Body of pancreas (tissue), 4 donors: Measurements from ENCODE around the gene ELF1. TPM values are rescaled to one million over a fixed set of nuclear protein-coding genes. Genes with fewer than 3 reads are reported as not detected.

Experiments
- ATAC-seq: fragments of 150-250 bp; one replicate; pipeline ENCODE4 v1.9.1; 2016
- DNase-seq, 4 donors: peaks; one replicate each; pipeline ENCODE4 v3.0.0-alpha.2; 2019
- H3K27ac ChIP-seq, 4 donors: fragments of 200-600 bp; sonication (generic); 1 replicate in 3 of 4; 2 replicates in 1 of 4; pipeline versions ENCODE4 v1.5.1 to v1.6.1; 2016 to 2019; ENCODE audit warnings: mild to moderate bottlenecking in 1 of 4, mixed read lengths in 1 of 4, moderate library complexity in 1 of 4
- H3K27me3 ChIP-seq, 2 donors: fragments of 200-600 bp; sonication (generic); one replicate each; pipeline ENCODE4 v1.6.0; 2016; ENCODE audit warnings: mild to moderate bottlenecking in 1 of 2
- H3K36me3 ChIP-seq, 2 donors: fragments of 200-600 bp; sonication (generic); replicated peaks in 1 of 2; 2 replicates each; pipeline ENCODE4 v1.5.1; 2016; ENCODE audit warnings: low read depth in 2 of 2; ENCODE audit not compliant: insufficient read depth in 1 of 2
- H3K4me1 ChIP-seq: fragments of 200-600 bp; sonication (generic); one replicate; pipeline ENCODE4 v1.6.0; 2016
- H3K4me3 ChIP-seq, 2 donors: fragments of 200-600 bp; sonication (generic); 1 replicate in 1 of 2; 2 replicates in 1 of 2; pipeline ENCODE4 v1.5.1; 2016 to 2019
- H3K9me3 ChIP-seq, 3 donors: fragments of 200-600 bp; sonication (generic); 1 replicate in 2 of 3; 2 replicates in 1 of 3; pipeline ENCODE4 v1.5.1; 2016
- POLR2A ChIP-seq, 3 donors: fragments of 450-650 bp; IDR thresholded peaks; one replicate each; pipeline ENCODE4 v1.6.1; 2016; ENCODE audit warnings: antibody characterized with exemption in 3 of 3, mild to moderate bottlenecking in 2 of 3
- WGBS, 2 donors: methylation state at CpG; one replicate each; pipeline ENCODE4 v1.1.5; 2017; 5-methylcytosine and 5-hydroxymethylcytosine counted together
- intact Hi-C: fragments of 100-400 bp; cut with DNase I; formaldehyde crosslinking; loops from one replicate; pipeline ENCODE4 v1.15.1; 2023
- total RNA-seq, 2 donors: library from RNA; depleted of rRNA; stranded (reverse); fragments of >200 nt; gene quantifications; one replicate each; pipeline ENCODE4 v1.1.0, GENCODE V29; 2016
- TF ChIP-seq, protein P1 (sequence below), 7 experiments: fragments of 450-650 bp in 4 of 7; fragments of 200-600 bp in 3 of 7; sonication (generic) in 3 of 7; IDR thresholded peaks; one replicate each; pipeline ENCODE4 v1.5.1; 2016 to 2019; ENCODE audit warnings: antibody characterized with exemption in 7 of 7

The ELF1 gene
- total RNA-seq, 2 donors from 2014 or later, result 40.5 to 61.7 TPM

DNA sequence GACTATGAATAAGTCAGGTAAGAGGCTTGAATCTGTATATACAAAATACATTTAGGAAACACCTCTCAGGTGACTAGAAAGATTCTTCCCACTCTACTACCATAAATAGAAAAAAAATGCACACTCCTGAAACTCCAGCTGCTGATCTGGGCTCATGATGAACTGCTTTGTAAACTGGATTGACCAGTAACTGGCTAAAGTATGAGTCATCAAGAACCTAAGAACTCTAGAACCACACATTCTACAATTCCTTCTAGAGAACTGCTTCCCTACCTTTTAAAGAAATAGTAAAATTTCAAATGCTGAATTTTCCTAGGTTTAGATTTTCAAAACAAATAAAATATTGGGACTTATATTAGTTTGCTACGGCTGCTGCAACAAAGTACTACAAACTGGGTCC is 55.2 kb downstream of the ELF1 start:
- no peak overlapping the region for H3K4me3 ChIP-seq
- ATAC-seq, result peak; percentile 79
- TF ChIP-seq POLR2A (IDR thresholded peaks at IDR 0.05), result no peak
- TF ChIP-seq, protein P1, sequence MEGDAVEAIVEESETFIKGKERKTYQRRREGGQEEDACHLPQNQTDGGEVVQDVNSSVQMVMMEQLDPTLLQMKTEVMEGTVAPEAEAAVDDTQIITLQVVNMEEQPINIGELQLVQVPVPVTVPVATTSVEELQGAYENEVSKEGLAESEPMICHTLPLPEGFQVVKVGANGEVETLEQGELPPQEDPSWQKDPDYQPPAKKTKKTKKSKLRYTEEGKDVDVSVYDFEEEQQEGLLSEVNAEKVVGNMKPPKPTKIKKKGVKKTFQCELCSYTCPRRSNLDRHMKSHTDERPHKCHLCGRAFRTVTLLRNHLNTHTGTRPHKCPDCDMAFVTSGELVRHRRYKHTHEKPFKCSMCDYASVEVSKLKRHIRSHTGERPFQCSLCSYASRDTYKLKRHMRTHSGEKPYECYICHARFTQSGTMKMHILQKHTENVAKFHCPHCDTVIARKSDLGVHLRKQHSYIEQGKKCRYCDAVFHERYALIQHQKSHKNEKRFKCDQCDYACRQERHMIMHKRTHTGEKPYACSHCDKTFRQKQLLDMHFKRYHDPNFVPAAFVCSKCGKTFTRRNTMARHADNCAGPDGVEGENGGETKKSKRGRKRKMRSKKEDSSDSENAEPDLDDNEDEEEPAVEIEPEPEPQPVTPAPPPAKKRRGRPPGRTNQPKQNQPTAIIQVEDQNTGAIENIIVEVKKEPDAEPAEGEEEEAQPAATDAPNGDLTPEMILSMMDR (IDR thresholded peaks at IDR 0.05), result no peak
- H3K36me3 ChIP-seq, result no peaks in the 10 kb centered on the region
- 83 to 91% methylated on average over 1 of the region's 1 CpG for WGBS, 2 donors
- no peaks in the 10 kb centered on the region for H3K9me3 ChIP-seq
- H3K27me3 ChIP-seq, result no peaks in the 10 kb centered on the region
- peak overlapping the region in 1 of 4 donors; percentile 23 for H3K27ac ChIP-seq
- peaks cover 57% of the 10 kb centered on the region for H3K4me1 ChIP-seq
- intact Hi-C loops, result no loop called here
- no peak for DNase-seq

DNA sequence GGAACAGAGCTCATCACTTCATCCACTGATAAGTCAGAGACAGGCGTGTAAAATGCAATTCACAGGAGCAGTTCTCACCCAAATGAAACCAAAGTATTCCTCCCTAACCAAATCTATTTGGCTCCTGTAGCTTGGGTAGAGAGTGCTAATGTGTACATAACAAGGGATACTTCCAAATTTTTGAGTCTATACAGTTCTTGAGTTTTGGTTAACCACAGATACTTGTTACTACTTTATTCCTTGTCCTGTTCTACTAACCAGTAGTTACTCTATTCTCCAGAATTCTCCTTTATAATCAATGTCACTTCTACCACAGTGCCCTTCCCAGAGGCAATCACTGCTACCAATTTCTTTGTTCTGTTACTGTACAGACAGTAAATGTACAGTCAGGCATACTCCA is 57.3 kb downstream of the ELF1 start:
- ATAC-seq (no peak), DNase-seq (no peak)
- Histone ChIP-seq H3K4me3 (no peak overlapping the region), H3K36me3 (peaks cover 7% of the 10 kb centered on the region in 2 donors), H3K4me1 (peaks cover 45% of the 10 kb centered on the region), H3K27ac (no peak overlapping the region), H3K9me3 (no peaks in the 10 kb centered on the region), H3K27me3 (no peaks in the 10 kb centered on the region)
- intact Hi-C loops, result no loop called here
- TF ChIP-seq POLR2A (IDR thresholded peaks at IDR 0.05), result no peak
- TF ChIP-seq, protein P1 (IDR thresholded peaks at IDR 0.05), result no peak
- 62 to 82% methylated on average over 1 of the region's 1 CpG for WGBS, 2 donors

DNA sequence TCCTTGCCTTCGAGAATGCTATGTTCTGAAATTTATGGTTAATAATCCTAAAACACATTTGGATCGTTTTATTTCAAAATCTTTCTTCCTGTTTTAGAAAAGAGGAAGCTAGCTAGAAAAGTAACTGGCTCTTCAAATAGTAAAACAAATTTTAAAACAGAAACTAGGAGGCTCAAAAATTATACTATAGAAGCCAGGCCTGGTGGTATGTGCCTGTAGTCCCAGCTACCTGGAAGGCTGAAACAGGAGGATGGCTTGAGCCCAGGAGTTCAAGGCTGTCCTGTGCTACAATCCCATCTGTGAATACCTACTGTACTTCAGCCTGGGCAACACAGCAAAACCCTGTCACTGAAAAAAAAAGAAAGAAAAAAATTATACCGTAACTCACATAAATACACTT is 57.9 kb downstream of the ELF1 start:
- Histone ChIP-seq H3K4me3 (no peak overlapping the region), H3K36me3 (peaks cover 7% of the 10 kb centered on the region in 2 donors), H3K4me1 (peaks cover 39% of the 10 kb centered on the region), H3K9me3 (no peaks in the 10 kb centered on the region), H3K27me3 (no peaks in the 10 kb centered on the region), H3K27ac (peak overlapping the region in 1 of 4 donors; percentile 45)
- intact Hi-C loops, result no loop called here
- no peak for TF ChIP-seq POLR2A (IDR thresholded peaks at IDR 0.05)
- TF ChIP-seq, protein P1 (IDR thresholded peaks at IDR 0.05), result no peak
- WGBS, 2 donors, result 50 to 58% methylated on average over 3 of the region's 3 CpGs
- DNase-seq, result no peak
- no peak for ATAC-seq

DNA sequence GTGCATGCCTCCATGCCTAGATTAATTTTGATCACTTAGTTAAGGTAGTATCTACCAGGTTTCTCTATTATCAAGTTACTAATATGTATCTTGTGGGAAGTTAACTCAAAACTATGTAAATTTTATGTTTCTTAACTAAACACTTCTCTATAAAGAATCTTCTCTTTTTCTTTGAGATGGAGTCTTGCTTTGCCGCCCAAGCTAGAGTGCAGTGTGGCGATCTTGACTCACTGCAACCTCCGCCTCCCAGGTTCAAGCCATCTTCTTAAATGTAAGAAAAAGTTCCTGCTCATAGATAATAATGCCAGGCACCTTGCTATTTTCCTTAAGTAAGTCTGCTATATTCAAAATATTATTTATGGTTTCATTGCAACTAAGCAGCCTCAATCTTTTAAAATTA is 58.4 kb downstream of the ELF1 start:
- 84 to 96% methylated on average over 3 of the region's 3 CpGs for WGBS, 2 donors

DNA sequence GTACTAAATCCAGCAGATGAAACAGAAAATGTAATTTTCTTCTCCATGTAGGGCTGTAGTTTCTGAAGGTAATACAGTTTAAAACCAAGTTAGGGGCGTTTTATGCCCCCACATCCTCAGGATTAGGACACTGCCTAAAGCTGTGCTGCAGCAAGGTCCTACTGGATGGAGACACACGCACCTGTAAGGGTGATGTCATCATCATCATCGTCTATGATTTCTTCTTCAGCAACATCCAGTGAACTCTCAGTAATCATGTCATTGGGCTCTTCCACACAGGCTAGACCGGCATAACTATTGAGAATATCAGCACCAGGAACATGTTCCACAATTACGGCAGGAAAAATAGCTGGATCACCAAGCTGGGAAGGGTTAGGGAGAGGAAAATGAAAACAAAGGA is 60.5 kb downstream of the ELF1 start:
- Histone ChIP-seq H3K4me1 (peaks cover 24% of the 10 kb centered on the region), H3K27me3 (no peaks in the 10 kb centered on the region), H3K4me3 (no peak overlapping the region), H3K27ac (no peak overlapping the region), H3K36me3 (peaks cover 7% of the 10 kb centered on the region in 2 donors), H3K9me3 (no peaks in the 10 kb centered on the region)
- DNase-seq (no peak), ATAC-seq (no peak)
- WGBS, 2 donors, result 81 to 93% methylated on average over 5 of the region's 5 CpGs
- intact Hi-C loops, result no loop called here
- TF ChIP-seq, protein P1 (IDR thresholded peaks at IDR 0.05), result no peak
- no peak for TF ChIP-seq POLR2A (IDR thresholded peaks at IDR 0.05)

More for the DNA sequence above, 58.4 kb downstream of the ELF1 start:
- TF ChIP-seq, protein P1 (IDR thresholded peaks at IDR 0.05), result no peak
- no peak for TF ChIP-seq POLR2A (IDR thresholded peaks at IDR 0.05)
- Histone ChIP-seq H3K36me3 (peaks cover 7% of the 10 kb centered on the region in 2 donors), H3K9me3 (no peaks in the 10 kb centered on the region), H3K4me3 (no peak overlapping the region), H3K27me3 (no peaks in the 10 kb centered on the region), H3K4me1 (peaks cover 39% of the 10 kb centered on the region), H3K27ac (peak overlapping the region in 1 of 4 donors; percentile 45)
- DNase-seq (no peak), ATAC-seq (no peak)
- intact Hi-C loops, result no loop called here
